WTC11 (cell line): ENCODE results near the gene CDKL2. TPM values are rescaled to one million over a fixed set of nuclear protein-coding genes. Genes with fewer than 3 reads are reported as not detected.
A peak's percentile ranks its signal among the peaks of the same experiment; 100 is the strongest.
"Not testable (repeated sequence)": the region's sequence is repeated elsewhere in the genome, so short reads cannot be mapped to it uniquely, and the experiment has no call there.

Experiments used
- ATAC-seq: fragments of 200-7000 bp; cut with Tn5 transposase; 2 replicates; pipeline ENCODE4 v1.10.0; 2021; ENCODE audit warnings: mild to moderate bottlenecking, moderate library complexity
- CTCF ChIA-PET: fragments of 300-600 bp; sonication (Branson Sonifier 250); formaldehyde crosslinking; loops from one replicate; lab custom pipeline; 2021; ENCODE audit warnings: antibody characterized with exemption; lab: Charles Lee
- POLR2A ChIA-PET: fragments of 350-600 bp; sonication (Branson Sonifier 250); formaldehyde crosslinking; loops from one replicate; lab custom pipeline; 2021; ENCODE audit warnings: antibody characterized with exemption; lab: Charles Lee
- DNase-seq: peaks from one replicate; pipeline ENCODE4 v3.0.0; 2021; ENCODE audit warnings: low spot score
- H3K27ac Mint-ChIP-seq: 2 replicates; pipeline ENCODE4 v1.8.0; 2021; ENCODE audit warnings: mixed read lengths
- H3K27me3 Mint-ChIP-seq: 2 replicates; pipeline ENCODE4 v1.8.0; 2021; ENCODE audit warnings: low read depth, mild to moderate bottlenecking, moderate library complexity, mixed read lengths
- H3K36me3 Mint-ChIP-seq: 2 replicates; pipeline ENCODE4 v1.8.0; 2021; ENCODE audit warnings: mixed read lengths
- H3K4me1 Mint-ChIP-seq: 2 replicates; pipeline ENCODE4 v1.8.0; 2022; ENCODE audit warnings: mixed read lengths
- H3K4me3 Mint-ChIP-seq: 2 replicates; pipeline ENCODE4 v1.8.0; 2021; ENCODE audit warnings: mild to moderate bottlenecking, moderate library complexity, mixed read lengths
- H3K9me3 Mint-ChIP-seq: 2 replicates; pipeline ENCODE4 v1.8.0; 2021; ENCODE audit warnings: mixed read lengths
- ATF2 ChIP-seq: sonication (generic); formaldehyde crosslinking; IDR thresholded peaks from 2 replicates; pipeline ENCODE4 v1.8.1; 2022; ENCODE audit warnings: low read depth, missing genetic modification reagents, borderline replicate concordance
- E2F5 ChIP-seq: sonication (generic); formaldehyde crosslinking; IDR thresholded peaks from 2 replicates; pipeline ENCODE4 v1.8.1; 2022; ENCODE audit warnings: mild to moderate bottlenecking, moderate library complexity, missing genetic modification reagents
- EMX1 ChIP-seq: fragments of 250-450 bp; sonication (Bioruptor Pico); IDR thresholded peaks from 2 replicates; pipeline ENCODE4 v1.8.0; 2021; ENCODE audit warnings: mild to moderate bottlenecking
- ESRRA ChIP-seq: sonication (generic); formaldehyde crosslinking; IDR thresholded peaks from 2 replicates; pipeline ENCODE4 v1.8.1; 2022; ENCODE audit warnings: mild to moderate bottlenecking, missing genetic modification reagents, borderline replicate concordance
- FOXK1 ChIP-seq: sonication (generic); formaldehyde crosslinking; IDR thresholded peaks from 2 replicates; pipeline ENCODE4 v1.8.0; 2022; ENCODE audit warnings: mild to moderate bottlenecking, moderate library complexity, missing genetic modification reagents
- HMGA2 ChIP-seq: fragments of 250-450 bp; sonication (Bioruptor Pico); IDR thresholded peaks from 2 replicates; pipeline ENCODE4 v1.4.0; 2021; ENCODE audit warnings: mild to moderate bottlenecking, moderate library complexity
- IRF1 ChIP-seq: sonication (generic); formaldehyde crosslinking; IDR thresholded peaks from 2 replicates; pipeline ENCODE4 v1.8.0; 2023; ENCODE audit warnings: missing genetic modification reagents
- IRF2 ChIP-seq: sonication (generic); formaldehyde crosslinking; IDR thresholded peaks from 2 replicates; pipeline ENCODE4 v1.8.0; 2022; ENCODE audit warnings: low read depth, missing genetic modification reagents, borderline replicate concordance
- JUN ChIP-seq: sonication (generic); formaldehyde crosslinking; IDR thresholded peaks from 2 replicates; pipeline ENCODE4 v1.8.0; 2023; ENCODE audit warnings: mild to moderate bottlenecking, missing genetic modification reagents
- KAT7 ChIP-seq: sonication (generic); formaldehyde crosslinking; IDR thresholded peaks from 2 replicates; pipeline ENCODE4 v1.8.1; 2023; ENCODE audit warnings: missing genetic modification reagents, mild to moderate bottlenecking, borderline replicate concordance
- NFE2L1 ChIP-seq: sonication (generic); formaldehyde crosslinking; IDR thresholded peaks from 2 replicates; pipeline ENCODE4 v1.8.1; 2023; ENCODE audit warnings: missing genetic modification reagents
- RELA ChIP-seq: sonication (generic); formaldehyde crosslinking; IDR thresholded peaks from 2 replicates; pipeline ENCODE4 v1.8.1; 2022; ENCODE audit warnings: missing genetic modification reagents, mild to moderate bottlenecking, borderline replicate concordance
- SMAD3 ChIP-seq: sonication (generic); formaldehyde crosslinking; IDR thresholded peaks from 2 replicates; pipeline ENCODE4 v1.8.0; 2022; ENCODE audit warnings: missing genetic modification reagents, mild to moderate bottlenecking, borderline replicate concordance
- SMAD4 ChIP-seq: sonication (generic); formaldehyde crosslinking; IDR thresholded peaks from 2 replicates; pipeline ENCODE4 v1.8.0; 2022; ENCODE audit warnings: mild to moderate bottlenecking, missing genetic modification reagents
- SOX15 ChIP-seq: fragments of 250-450 bp; sonication (Bioruptor Pico); IDR thresholded peaks from 2 replicates; pipeline ENCODE4 v1.9.0; 2021; ENCODE audit warnings: mild to moderate bottlenecking
- TEAD1 ChIP-seq: sonication (generic); formaldehyde crosslinking; IDR thresholded peaks from 2 replicates; pipeline ENCODE4 v1.8.0; 2022; ENCODE audit warnings: mild to moderate bottlenecking, missing genetic modification reagents
- TP53 ChIP-seq: sonication (generic); formaldehyde crosslinking; IDR thresholded peaks from 2 replicates; pipeline ENCODE4 v1.8.1; 2023; ENCODE audit warnings: mild to moderate bottlenecking, missing genetic modification reagents
- ZBTB21 ChIP-seq: sonication (generic); formaldehyde crosslinking; IDR thresholded peaks from 2 replicates; pipeline ENCODE4 v1.8.1; 2023; ENCODE audit warnings: mild to moderate bottlenecking, missing genetic modification reagents, borderline replicate concordance
- ZNF396 ChIP-seq: fragments of 250-450 bp; sonication (Bioruptor Pico); IDR thresholded peaks from 2 replicates; pipeline ENCODE4 v1.8.0; 2021; ENCODE audit warnings: mild to moderate bottlenecking, moderate library complexity, borderline replicate concordance
- total RNA-seq: library from RNA; stranded (reverse); gene quantifications from 3 replicates; pipeline ENCODE4 v1.2.3, GENCODE V29; 2021
- TF ChIP-seq, protein P1 (sequence below): fragments of 250-450 bp; sonication (Bioruptor Pico); IDR thresholded peaks from 2 replicates; pipeline ENCODE4 v1.9.0; 2021; ENCODE audit warnings: mild to moderate bottlenecking
- TF ChIP-seq, protein P2 (sequence below): sonication (generic); formaldehyde crosslinking; conservative IDR thresholded peaks from 2 replicates; pipeline ENCODE4 v1.8.1; 2022; ENCODE audit warnings: mild to moderate bottlenecking, missing genetic modification reagents
- TF ChIP-seq, protein P3 (sequence below): sonication (generic); formaldehyde crosslinking; IDR thresholded peaks from 2 replicates; pipeline ENCODE4 v1.8.0; 2022; ENCODE audit warnings: mild to moderate bottlenecking, missing genetic modification reagents

Gene CDKL2
- total RNA-seq, 1 experiment from 2014 or later, result 1.7 TPM

DNA sequence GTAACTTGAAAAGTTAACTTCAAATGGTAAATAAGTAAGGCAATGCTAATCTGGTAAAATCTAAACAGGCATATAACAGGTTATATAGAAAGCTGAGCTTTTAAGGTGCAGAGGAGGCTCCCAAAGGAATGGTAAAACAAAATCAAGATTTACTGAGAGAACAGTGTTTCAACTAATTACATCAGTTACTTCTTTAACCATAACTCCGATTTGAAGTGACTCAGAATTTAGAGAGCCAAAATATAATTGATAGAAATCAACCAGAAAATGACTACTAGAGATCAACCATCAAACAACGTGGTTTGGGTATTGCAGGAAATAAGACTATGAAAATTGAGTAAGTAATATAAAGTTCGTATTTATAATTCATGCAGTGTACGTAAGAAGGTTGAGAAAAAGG lies 36.0 kb upstream of the CDKL2 start (continued):
- no peak for TF ChIP-seq TP53 (CRISPR knock-in tag)
- TF ChIP-seq ZNF396, result no peak
- TF ChIP-seq, protein P1, sequence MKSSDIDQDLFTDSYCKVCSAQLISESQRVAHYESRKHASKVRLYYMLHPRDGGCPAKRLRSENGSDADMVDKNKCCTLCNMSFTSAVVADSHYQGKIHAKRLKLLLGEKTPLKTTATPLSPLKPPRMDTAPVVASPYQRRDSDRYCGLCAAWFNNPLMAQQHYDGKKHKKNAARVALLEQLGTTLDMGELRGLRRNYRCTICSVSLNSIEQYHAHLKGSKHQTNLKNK, result no peak
- no peak for TF ChIP-seq FOXK1
- TF ChIP-seq NFE2L1 (CRISPR knock-in tag), result no peak

- POLR2A ChIA-PET, result interaction anchor here (0.8 kb wide), 1 partner anchor 61 kb away, joined by 3 read pairs; no protein-coding TSS in a partner anchor
- H3K27ac Mint-ChIP-seq, H3K9me3 Mint-ChIP-seq: not testable (repeated sequence)
These were observed 34.3 kb upstream of the CDKL2 start for GRCh38 chr4:75664604-75665003.

GRCh38 chr4:75662626-75663025 lies 32.3 kb upstream of the CDKL2 start:
- TF ChIP-seq ESRRA (CRISPR knock-in tag) (no peak), ZBTB21 (CRISPR knock-in tag) (no peak)
- ChIA-PET CTCF (interaction anchor here (0.6 kb wide), 2 partner anchors 13 to 91 kb away, joined by 3 to 5 read pairs; no protein-coding TSS in a partner anchor), POLR2A (interaction anchor here (0.6 kb wide), 1 partner anchor 57 kb away, joined by 3 read pairs; no protein-coding TSS in a partner anchor)
- no peaks in the 10 kb centered on the region for H3K27me3 Mint-ChIP-seq
- peak overlapping the region; percentile 78 for H3K27ac Mint-ChIP-seq
- H3K4me1 Mint-ChIP-seq, result peaks cover 31% of the 10 kb centered on the region
- ATAC-seq (no peak), DNase-seq (no peak)
- peaks cover 45% of the 10 kb centered on the region for H3K36me3 Mint-ChIP-seq
- H3K4me3 Mint-ChIP-seq, result no peak overlapping the region
- no peaks in the 10 kb centered on the region for H3K9me3 Mint-ChIP-seq

More at GRCh38 chr4:75664604-75665003, 34.3 kb upstream of the CDKL2 start:
- ATAC-seq, DNase-seq, H3K4me3 Mint-ChIP-seq, H3K27me3 Mint-ChIP-seq: not testable (repeated sequence)
- CTCF ChIA-PET, result interaction anchor here (1.0 to 1.7 kb wide), 2 partner anchors 44 to 60 kb away, joined by 3 to 5 read pairs; partner anchors contain the start of gene USO1
- peaks cover 26% of the 10 kb centered on the region for H3K36me3 Mint-ChIP-seq
- H3K4me1 Mint-ChIP-seq, result peaks cover 50% of the 10 kb centered on the region

GRCh38 chr4:75660491-75660890 lies 30.2 kb upstream of the CDKL2 start:
- DNase-seq (no peak), ATAC-seq (no peak)
- Mint-ChIP-seq H3K4me3 (no peak overlapping the region), H3K27ac (peak overlapping the region; percentile 82), H3K9me3 (no peaks in the 10 kb centered on the region), H3K36me3 (peaks cover 64% of the 10 kb centered on the region), H3K27me3 (no peaks in the 10 kb centered on the region), H3K4me1 (peaks cover 12% of the 10 kb centered on the region)
- ChIA-PET CTCF (interaction anchor here (1.2 kb wide), 1 partner anchor 187 kb away, joined by 3 read pairs; no protein-coding TSS in a partner anchor), POLR2A (no interaction called here)
- TF ChIP-seq JUN (CRISPR knock-in tag) (no peak), TEAD1 (CRISPR knock-in tag) (no peak), FOXK1 (no peak), SMAD3 (CRISPR knock-in tag) (no peak), KAT7 (CRISPR knock-in tag) (no peak), E2F5 (no peak), ZNF396 (no peak), RELA (CRISPR knock-in tag) (no peak), IRF2 (no peak), IRF1 (no peak), SMAD4 (CRISPR knock-in tag) (no peak), HMGA2 (CRISPR knock-in tag) (no peak), ATF2 (CRISPR knock-in tag) (no peak), EMX1 (no peak), SOX15 (CRISPR knock-in tag) (no peak)
- TF ChIP-seq, protein P1, result no peak
- TF ChIP-seq, protein P2, sequence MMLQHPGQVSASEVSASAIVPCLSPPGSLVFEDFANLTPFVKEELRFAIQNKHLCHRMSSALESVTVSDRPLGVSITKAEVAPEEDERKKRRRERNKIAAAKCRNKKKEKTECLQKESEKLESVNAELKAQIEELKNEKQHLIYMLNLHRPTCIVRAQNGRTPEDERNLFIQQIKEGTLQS (CRISPR knock-in tag), result no peak
- TF ChIP-seq, protein P3, sequence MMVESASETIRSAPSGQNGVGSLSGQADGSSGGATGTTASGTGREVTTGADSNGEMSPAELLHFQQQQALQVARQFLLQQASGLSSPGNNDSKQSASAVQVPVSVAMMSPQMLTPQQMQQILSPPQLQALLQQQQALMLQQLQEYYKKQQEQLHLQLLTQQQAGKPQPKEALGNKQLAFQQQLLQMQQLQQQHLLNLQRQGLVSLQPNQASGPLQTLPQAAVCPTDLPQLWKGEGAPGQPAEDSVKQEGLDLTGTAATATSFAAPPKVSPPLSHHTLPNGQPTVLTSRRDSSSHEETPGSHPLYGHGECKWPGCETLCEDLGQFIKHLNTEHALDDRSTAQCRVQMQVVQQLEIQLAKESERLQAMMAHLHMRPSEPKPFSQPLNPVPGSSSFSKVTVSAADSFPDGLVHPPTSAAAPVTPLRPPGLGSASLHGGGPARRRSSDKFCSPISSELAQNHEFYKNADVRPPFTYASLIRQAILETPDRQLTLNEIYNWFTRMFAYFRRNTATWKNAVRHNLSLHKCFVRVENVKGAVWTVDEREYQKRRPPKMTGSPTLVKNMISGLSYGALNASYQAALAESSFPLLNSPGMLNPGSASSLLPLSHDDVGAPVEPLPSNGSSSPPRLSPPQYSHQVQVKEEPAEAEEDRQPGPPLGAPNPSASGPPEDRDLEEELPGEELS (CRISPR knock-in tag), result no peak
